ENCODE data around the gene DNAJC5G. TPM values are rescaled to one million over a fixed set of nuclear protein-coding genes. Genes with fewer than 3 reads are reported as not detected.

Gene DNAJC5G
- polyA plus RNA-seq, 6 donors from 2014 or later, result not detected

Other genes starting within 250 kb of the DNAJC5G start
- 10 to 100 TPM; 16.6 to 32.9 (median 24.6) TPM for gene TMEM214, start 242.5 kb upstream of the DNAJC5G start, polyA plus RNA-seq (ENCODE audit: low read depth in 6 of 6)
- gene AGBL5, start 223.8 kb upstream of the DNAJC5G start, polyA plus RNA-seq (ENCODE audit: low read depth in 6 of 6), result 10 to 100 TPM in 3 of 6 donors, 1 to 10 TPM in 3; 7.8 to 11.6 (median 10.1) TPM
- gene OST4, start 203.8 kb upstream of the DNAJC5G start, polyA plus RNA-seq (ENCODE audit: low read depth in 6 of 6), result 100 to 1,000 TPM; 594 to 733 (median 606) TPM
- 1 to 10 TPM in 2 of 6 donors, under 1 TPM in 4; 0.28 to 1.1 (median 0.77) TPM for gene EMILIN1, start 196.8 kb upstream of the DNAJC5G start, polyA plus RNA-seq (ENCODE audit: low read depth in 6 of 6)
- gene KHK, start 188.7 kb upstream of the DNAJC5G start, polyA plus RNA-seq (ENCODE audit: low read depth in 6 of 6), result 1 to 10 TPM; 3.3 to 8.9 (median 5.6) TPM
- gene CGREF1, start 156.3 kb upstream of the DNAJC5G start, polyA plus RNA-seq (ENCODE audit: low read depth in 6 of 6), result not detected
- 1 to 10 TPM in 2 of 6 donors, not detected in 4; 1.2 to 1.3 TPM for gene ABHD1, start 151.6 kb upstream of the DNAJC5G start, polyA plus RNA-seq (ENCODE audit: low read depth in 6 of 6)
- gene PREB, start 140.8 kb upstream of the DNAJC5G start, polyA plus RNA-seq (ENCODE audit: low read depth in 6 of 6), result 100 to 1,000 TPM in 1 of 6 donors, 10 to 100 TPM in 5; 51.0 to 101 (median 56.2) TPM
- gene PRR30, start 136.0 kb upstream of the DNAJC5G start, polyA plus RNA-seq (ENCODE audit: low read depth in 6 of 6), result not detected
- not detected for gene TCF23, start 126.4 kb upstream of the DNAJC5G start, polyA plus RNA-seq (ENCODE audit: low read depth in 6 of 6)
- gene ATRAID, start 63.4 kb upstream of the DNAJC5G start, polyA plus RNA-seq (ENCODE audit: low read depth in 6 of 6), result 100 to 1,000 TPM; 296 to 424 (median 357) TPM
- gene SLC5A6, start 63.2 kb upstream of the DNAJC5G start, polyA plus RNA-seq (ENCODE audit: low read depth in 6 of 6), result 10 to 100 TPM; 15.4 to 55.3 (median 22.4) TPM
- 10 to 100 TPM in 5 of 6 donors, 1 to 10 TPM in 1; 5.4 to 20.7 (median 14.0) TPM for gene CAD, start 58.1 kb upstream of the DNAJC5G start, polyA plus RNA-seq (ENCODE audit: low read depth in 6 of 6)
- under 1 TPM in 2 of 6 donors, not detected in 4; 0.06 to 0.16 TPM for gene SLC30A3, start 12.4 kb upstream of the DNAJC5G start, polyA plus RNA-seq (ENCODE audit: low read depth in 6 of 6)
- not detected for gene TRIM54, start 7.0 kb downstream of the DNAJC5G start, polyA plus RNA-seq (ENCODE audit: low read depth in 6 of 6)
- gene UCN, start 33.0 kb downstream of the DNAJC5G start, polyA plus RNA-seq (ENCODE audit: low read depth in 6 of 6), result 1 to 10 TPM in 1 of 6 donors, under 1 TPM in 3, not detected in 2; 0.55 to 1.4 (median 0.91) TPM
- gene MPV17, start 47.7 kb downstream of the DNAJC5G start, polyA plus RNA-seq (ENCODE audit: low read depth in 6 of 6), result 100 to 1,000 TPM; 133 to 234 (median 151) TPM
- 10 to 100 TPM; 31.8 to 50.6 (median 39.9) TPM for gene GTF3C2, start 81.3 kb downstream of the DNAJC5G start, polyA plus RNA-seq (ENCODE audit: low read depth in 6 of 6)
- 10 to 100 TPM; 16.3 to 38.9 (median 30.3) TPM for gene EIF2B4, start 94.9 kb downstream of the DNAJC5G start, polyA plus RNA-seq (ENCODE audit: low read depth in 6 of 6)
- 100 to 1,000 TPM; 216 to 307 (median 256) TPM for gene SNX17, start 95.2 kb downstream of the DNAJC5G start, polyA plus RNA-seq (ENCODE audit: low read depth in 6 of 6)
- gene ZNF513, start 105.3 kb downstream of the DNAJC5G start, polyA plus RNA-seq (ENCODE audit: low read depth in 6 of 6), result 1 to 10 TPM in 5 of 6 donors, not detected in 1; 2.2 to 6.5 (median 3.7) TPM
- gene PPM1G, start 134.2 kb downstream of the DNAJC5G start, polyA plus RNA-seq (ENCODE audit: low read depth in 6 of 6), result 100 to 1,000 TPM in 1 of 6 donors, 10 to 100 TPM in 5; 67.1 to 105 (median 73.2) TPM
- 10 to 100 TPM; 45.3 to 76.5 (median 59.4) TPM for gene NRBP1, start 153.2 kb downstream of the DNAJC5G start, polyA plus RNA-seq (ENCODE audit: low read depth in 6 of 6)
- 1 to 10 TPM in 4 of 6 donors, under 1 TPM in 1, not detected in 1; 1.00 to 8.3 (median 3.9) TPM for gene KRTCAP3, start 166.9 kb downstream of the DNAJC5G start, polyA plus RNA-seq (ENCODE audit: low read depth in 6 of 6)
- gene IFT172, start 214.3 kb downstream of the DNAJC5G start, polyA plus RNA-seq (ENCODE audit: low read depth in 6 of 6), result 1 to 10 TPM in 5 of 6 donors, under 1 TPM in 1; 0.47 to 7.5 (median 3.2) TPM
- gene FNDC4, start 219.8 kb downstream of the DNAJC5G start, polyA plus RNA-seq (ENCODE audit: low read depth in 6 of 6), result under 1 TPM in 3 of 6 donors, not detected in 3; 0.17 to 0.65 (median 0.33) TPM
- gene GCKR, start 221.4 kb downstream of the DNAJC5G start, polyA plus RNA-seq (ENCODE audit: low read depth in 6 of 6), result not detected